Measurements from ENCODE around the gene PPP2R5E. TPM values are rescaled to one million over a fixed set of nuclear protein-coding genes. Genes with fewer than 3 reads are reported as not detected.

Gene PPP2R5E
- total and polyA plus RNA-seq, 3 donors from 2014 or later = 18.8 to 33.6 (median 21.6) TPM

DNA sequence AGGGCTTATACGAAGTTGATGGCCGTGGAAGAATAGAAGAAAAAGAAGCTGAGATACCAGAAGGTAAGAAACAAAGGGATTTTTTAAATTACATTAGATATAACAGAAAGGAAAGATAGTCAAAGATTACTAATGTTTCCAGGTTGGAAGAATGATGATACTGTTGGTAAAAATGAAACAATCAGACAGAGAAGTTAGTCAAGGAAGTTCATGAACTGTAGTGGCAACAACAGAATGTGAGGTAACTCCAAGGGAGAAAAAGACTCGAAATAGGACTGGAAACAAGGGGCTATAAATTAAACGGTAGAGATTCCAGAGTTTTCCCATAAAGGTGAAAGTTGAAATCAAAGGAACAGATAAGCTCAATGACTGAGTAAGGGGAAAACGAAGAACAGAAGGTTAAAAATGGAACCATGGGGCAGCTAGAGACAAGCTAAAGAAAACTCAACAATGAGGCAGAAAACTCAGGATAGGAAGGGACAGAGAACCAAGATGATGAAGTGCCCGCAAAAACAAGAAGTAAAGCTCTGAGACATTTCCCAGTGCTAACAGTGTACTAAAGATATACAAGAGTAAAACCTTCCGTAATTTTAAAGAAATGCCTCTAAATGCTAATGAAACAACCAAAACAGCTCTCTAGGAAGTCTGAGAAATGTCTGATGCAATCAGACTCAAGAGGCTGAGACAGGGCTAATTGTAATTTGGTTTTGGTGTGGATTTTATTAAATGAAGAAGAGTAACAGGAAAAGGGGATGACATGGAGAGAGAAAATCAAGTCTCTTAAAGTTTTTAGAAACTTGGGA, 70.0 kb downstream of the PPP2R5E start:
- DNase-seq = no peak
- 58 to 66% methylated on average over 7 of the region's 7 CpGs for WGBS, 2 donors
- H3K27ac ChIP-seq = no peak overlapping the region
- no peaks in the 10 kb centered on the region for H3K9me3 ChIP-seq
- intact Hi-C loops (cut with DNase I; ENCODE audit: low total_unique reads) = no loop called here
- no peak overlapping the region for H3K4me3 ChIP-seq
- H3K36me3 ChIP-seq (ENCODE audit: low read depth, missing control alignments) = no peaks in the 10 kb centered on the region
- no peaks in the 10 kb centered on the region for H3K4me1 ChIP-seq
- H3K27me3 ChIP-seq = no peaks in the 10 kb centered on the region
- no peak for TF ChIP-seq POLR2A (IDR thresholded peaks at IDR 0.05)
- TF ChIP-seq, protein P1, sequence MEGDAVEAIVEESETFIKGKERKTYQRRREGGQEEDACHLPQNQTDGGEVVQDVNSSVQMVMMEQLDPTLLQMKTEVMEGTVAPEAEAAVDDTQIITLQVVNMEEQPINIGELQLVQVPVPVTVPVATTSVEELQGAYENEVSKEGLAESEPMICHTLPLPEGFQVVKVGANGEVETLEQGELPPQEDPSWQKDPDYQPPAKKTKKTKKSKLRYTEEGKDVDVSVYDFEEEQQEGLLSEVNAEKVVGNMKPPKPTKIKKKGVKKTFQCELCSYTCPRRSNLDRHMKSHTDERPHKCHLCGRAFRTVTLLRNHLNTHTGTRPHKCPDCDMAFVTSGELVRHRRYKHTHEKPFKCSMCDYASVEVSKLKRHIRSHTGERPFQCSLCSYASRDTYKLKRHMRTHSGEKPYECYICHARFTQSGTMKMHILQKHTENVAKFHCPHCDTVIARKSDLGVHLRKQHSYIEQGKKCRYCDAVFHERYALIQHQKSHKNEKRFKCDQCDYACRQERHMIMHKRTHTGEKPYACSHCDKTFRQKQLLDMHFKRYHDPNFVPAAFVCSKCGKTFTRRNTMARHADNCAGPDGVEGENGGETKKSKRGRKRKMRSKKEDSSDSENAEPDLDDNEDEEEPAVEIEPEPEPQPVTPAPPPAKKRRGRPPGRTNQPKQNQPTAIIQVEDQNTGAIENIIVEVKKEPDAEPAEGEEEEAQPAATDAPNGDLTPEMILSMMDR (IDR thresholded peaks at IDR 0.05) = no peak

DNA sequence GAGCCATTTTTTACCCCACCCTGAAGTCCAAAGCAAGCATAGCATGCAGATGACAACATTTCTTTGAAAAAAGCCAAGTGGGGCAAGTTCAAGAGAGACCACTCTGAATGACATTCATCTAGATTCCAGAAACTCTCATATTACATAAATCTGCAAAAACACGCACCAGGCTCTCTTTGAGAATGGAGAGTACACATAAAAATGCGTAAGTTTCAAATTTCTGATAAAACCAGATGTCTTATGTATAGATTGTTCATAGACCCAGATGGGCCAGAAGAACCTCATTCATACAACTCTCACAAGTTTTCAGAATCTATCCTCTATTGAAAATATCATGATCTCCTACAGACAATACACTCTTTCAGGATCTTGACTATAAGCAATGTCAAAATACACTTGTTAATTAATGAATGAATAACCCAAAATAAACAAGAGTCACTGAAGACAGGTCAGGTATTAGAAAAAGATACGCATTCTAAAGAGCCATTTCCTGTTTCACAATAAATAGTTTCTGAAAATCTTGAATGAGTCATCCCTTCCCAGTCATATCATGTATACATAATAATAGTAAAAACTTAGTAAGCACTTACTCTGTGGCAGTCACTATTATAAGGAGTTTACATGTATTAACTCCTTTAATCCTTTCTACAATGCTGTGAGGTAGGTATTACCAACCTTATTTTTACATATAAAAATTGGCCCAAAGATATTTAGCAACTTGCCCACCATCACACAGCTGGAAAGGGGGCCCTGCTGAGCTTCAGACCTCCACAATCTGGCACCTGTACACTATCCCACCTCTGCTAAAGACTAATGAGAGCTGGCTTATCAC, 72.0 kb downstream of the PPP2R5E start:
- TF ChIP-seq POLR2A (IDR thresholded peaks at IDR 0.05) = no peak
- TF ChIP-seq, protein P1 (IDR thresholded peaks at IDR 0.05) = no peak
- Histone ChIP-seq H3K27me3 (no peaks in the 10 kb centered on the region), H3K27ac (no peak overlapping the region), H3K4me3 (no peak overlapping the region), H3K4me1 (no peaks in the 10 kb centered on the region), H3K9me3 (no peaks in the 10 kb centered on the region), H3K36me3 (ENCODE audit: low read depth, missing control alignments) (no peaks in the 10 kb centered on the region)
- DNase-seq = no peak
- WGBS, 2 donors = 91% methylated on average over 3 of the region's 3 CpGs
- intact Hi-C loops (cut with DNase I; ENCODE audit: low total_unique reads) = no loop called here

DNA sequence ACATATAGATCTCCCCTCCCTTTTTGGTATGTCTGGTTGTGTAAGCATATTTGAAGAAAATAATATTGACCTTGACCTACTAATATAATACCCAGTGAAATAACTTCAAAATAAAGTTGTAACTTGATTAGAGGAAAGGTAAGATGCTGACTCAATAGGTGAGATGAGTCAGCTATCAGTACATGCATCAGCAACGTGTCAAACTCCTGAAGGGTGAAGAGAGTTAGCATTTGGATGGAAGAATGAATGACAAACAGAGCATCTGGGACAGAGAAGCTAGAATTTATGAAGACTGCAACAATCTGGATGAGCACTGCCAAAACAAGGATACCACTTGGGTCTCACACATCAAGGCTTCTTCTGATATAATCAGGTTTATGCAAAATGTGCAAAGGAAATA, 74.9 kb downstream of the PPP2R5E start:
- no peaks in the 10 kb centered on the region for H3K9me3 ChIP-seq
- intact Hi-C loops (cut with DNase I; ENCODE audit: low total_unique reads) = no loop called here
- no peaks in the 10 kb centered on the region for H3K4me1 ChIP-seq
- no peaks in the 10 kb centered on the region for H3K36me3 ChIP-seq (ENCODE audit: low read depth, missing control alignments)
- H3K4me3 ChIP-seq = no peak overlapping the region
- no peaks in the 10 kb centered on the region for H3K27me3 ChIP-seq
- TF ChIP-seq, protein P1 (IDR thresholded peaks at IDR 0.05) = no peak
- no peak for TF ChIP-seq POLR2A (IDR thresholded peaks at IDR 0.05)
- 59 to 77% methylated on average over 1 of the region's 1 CpG for WGBS, 2 donors
- H3K27ac ChIP-seq = no peak overlapping the region
- DNase-seq = no peak

DNA sequence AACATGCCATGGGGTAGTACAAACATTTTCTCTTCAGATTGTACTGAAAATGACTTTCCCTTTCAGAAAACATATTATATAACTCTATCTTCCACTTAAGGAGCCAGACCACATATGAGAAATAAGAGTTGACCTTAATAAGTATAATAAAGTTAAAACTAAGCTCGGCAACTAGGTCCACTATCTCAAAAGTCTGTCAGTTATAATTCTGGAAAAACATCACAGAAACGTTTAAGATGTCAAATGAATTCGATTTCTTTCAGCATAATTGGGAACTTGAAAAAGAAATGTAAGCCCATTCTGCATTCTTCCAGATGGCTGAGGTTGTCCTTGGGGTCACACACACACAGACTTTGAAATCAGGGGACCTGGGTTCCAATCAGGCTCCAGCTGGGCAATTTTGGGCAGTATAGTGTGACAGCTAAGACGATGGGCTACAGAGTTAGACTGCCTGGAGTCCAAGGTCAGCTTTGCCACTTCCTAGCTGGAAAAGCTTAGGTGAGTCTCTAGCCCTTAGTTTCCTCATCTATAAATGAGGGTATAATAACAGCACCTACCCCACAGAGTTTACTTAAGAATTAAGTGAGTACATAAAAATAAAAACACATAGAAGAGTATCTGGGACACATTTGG, 75.6 kb downstream of the PPP2R5E start:
- intact Hi-C loops (cut with DNase I; ENCODE audit: low total_unique reads) = no loop called here
- TF ChIP-seq POLR2A (IDR thresholded peaks at IDR 0.05) = no peak
- TF ChIP-seq, protein P1 (IDR thresholded peaks at IDR 0.05) = no peak
- 50% methylated on average over 4 of the region's 4 CpGs for WGBS, 2 donors
- H3K9me3 ChIP-seq = no peaks in the 10 kb centered on the region
- no peak overlapping the region for H3K4me3 ChIP-seq
- H3K27ac ChIP-seq = no peak overlapping the region
- H3K36me3 ChIP-seq (ENCODE audit: low read depth, missing control alignments) = no peaks in the 10 kb centered on the region
- H3K27me3 ChIP-seq = no peaks in the 10 kb centered on the region
- H3K4me1 ChIP-seq = no peaks in the 10 kb centered on the region
- no peak for DNase-seq

All from testis (tissue), 3 donors.